Fibroblast of the aortic adventitia (primary cell): Measurements from ENCODE around the gene SSH2. TPM values are rescaled to one million over a fixed set of nuclear protein-coding genes. Genes with fewer than 3 reads are reported as not detected.

Source experiments
- DNase-seq: peaks from one replicate; pipeline ENCODE4 v3.0.0-alpha.2; 2010; ENCODE audit warnings: low read depth
- H3K4me3 ChIP-seq: 2 replicates; pipeline ENCODE4 v1.5.1; 2011; ENCODE audit warnings: low read depth, mild to moderate bottlenecking, control low read depth, low read length, moderate library complexity
- total RNA-seq: library from RNA; depleted of rRNA; stranded (reverse); fragments of >200 nt; gene quantifications from 2 replicates; pipeline ENCODE4 v1.2.3, GENCODE V29; 2012; ENCODE audit warnings: low replicate concordance
- TF ChIP-seq, protein P1 (sequence below): IDR thresholded peaks from 2 replicates; pipeline ENCODE4 v1.5.1; 2011; ENCODE audit warnings: mild to moderate bottlenecking, low read length, control low read depth, inconsistent platforms; ENCODE audit not compliant: insufficient read depth

The SSH2 gene
- total RNA-seq, 1 donor: 21.1 TPM

DNA sequence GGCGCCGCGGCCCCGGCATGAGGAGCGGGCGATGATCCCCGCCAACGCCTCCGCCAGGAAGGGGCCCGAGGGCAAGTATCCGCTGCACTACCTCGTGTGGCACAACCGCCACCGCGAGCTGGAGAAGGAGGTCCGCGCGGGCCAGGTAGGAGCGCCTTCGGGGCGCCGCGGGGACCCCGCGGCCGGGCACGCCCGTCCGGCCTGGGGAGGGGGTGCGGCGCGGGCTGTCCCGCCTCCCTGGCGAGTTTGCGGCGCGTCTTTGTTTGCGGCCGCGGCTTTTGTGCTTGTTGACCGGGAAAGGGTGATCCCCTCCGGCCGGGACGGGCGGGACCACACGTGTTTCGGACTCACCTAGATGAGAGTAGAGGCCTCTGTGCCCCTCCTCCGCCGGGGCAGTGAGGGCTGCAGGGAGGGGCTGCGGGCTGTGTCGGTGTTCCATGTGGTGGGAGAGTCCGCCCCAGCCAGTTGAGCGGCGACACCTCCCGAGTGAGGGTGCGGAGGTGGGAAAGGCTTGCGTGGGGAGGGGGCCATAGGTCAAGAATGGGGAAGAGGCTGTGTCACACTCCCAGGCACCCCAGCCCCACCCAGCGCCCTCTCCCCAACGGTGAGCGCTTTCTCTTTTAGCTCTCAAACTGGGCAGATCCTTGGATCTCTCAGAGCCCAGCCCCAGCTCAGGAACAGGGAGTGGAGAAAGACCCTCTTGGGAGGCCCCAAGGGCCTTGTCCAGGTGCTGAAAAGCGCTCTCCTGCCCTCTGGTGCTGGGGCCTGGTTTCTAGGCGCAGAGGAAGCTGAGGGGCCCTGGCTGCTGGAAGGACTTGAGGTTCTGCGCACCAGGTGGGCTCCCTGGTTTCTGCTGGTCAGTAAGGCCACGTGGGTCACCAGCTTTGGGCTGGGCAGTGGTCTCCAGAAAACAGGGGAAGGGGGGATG is 336.2 kb downstream of the SSH2 start:
- TF ChIP-seq, protein P1, sequence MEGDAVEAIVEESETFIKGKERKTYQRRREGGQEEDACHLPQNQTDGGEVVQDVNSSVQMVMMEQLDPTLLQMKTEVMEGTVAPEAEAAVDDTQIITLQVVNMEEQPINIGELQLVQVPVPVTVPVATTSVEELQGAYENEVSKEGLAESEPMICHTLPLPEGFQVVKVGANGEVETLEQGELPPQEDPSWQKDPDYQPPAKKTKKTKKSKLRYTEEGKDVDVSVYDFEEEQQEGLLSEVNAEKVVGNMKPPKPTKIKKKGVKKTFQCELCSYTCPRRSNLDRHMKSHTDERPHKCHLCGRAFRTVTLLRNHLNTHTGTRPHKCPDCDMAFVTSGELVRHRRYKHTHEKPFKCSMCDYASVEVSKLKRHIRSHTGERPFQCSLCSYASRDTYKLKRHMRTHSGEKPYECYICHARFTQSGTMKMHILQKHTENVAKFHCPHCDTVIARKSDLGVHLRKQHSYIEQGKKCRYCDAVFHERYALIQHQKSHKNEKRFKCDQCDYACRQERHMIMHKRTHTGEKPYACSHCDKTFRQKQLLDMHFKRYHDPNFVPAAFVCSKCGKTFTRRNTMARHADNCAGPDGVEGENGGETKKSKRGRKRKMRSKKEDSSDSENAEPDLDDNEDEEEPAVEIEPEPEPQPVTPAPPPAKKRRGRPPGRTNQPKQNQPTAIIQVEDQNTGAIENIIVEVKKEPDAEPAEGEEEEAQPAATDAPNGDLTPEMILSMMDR: peak; percentile 21
- H3K4me3 ChIP-seq: peak overlapping the region; percentile 69
- no peak for DNase-seq

DNA sequence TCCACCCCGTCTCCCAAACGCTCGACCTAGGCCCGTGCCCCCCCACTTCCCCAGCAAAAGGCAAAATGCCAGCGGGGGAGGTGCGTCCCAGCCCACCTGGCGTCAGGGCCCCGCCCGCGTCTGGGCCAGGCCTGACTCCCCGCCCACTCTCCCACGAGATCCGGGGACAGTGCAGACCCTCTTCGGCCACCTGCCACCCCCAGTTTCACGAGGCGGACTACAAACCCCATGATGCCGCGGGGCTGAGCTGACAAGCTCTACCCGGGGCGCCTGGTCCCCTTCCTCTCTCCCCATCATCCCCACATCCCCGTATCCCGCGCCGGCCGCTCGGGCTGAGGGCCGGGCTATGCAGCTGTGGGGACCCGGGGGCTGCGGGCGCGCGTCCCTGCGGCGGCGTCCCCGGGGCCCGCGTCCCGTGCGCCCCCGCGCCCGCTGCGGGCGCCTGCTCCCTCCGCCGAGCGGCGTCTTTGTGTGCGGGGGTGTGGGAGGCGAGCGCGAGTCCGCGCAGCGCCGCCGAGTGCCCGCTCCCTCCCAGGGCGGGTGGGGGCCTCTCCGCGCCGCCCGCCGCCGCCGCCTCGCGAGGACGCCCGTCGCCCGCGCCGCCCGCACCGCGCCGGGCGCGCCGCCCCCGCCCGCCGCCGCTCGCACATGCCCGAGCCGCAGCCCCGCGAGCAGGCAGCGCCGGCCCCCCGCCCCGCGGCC is 337.0 kb downstream of the SSH2 start, which contains the start of gene ANKRD13B:
TSS of gene ANKRD13B (plus strand) at position 283 of the 702 bp plus-strand sequence. CDS start 490 bp downstream, outside the sequence.
- DNase-seq: no peak
- TF ChIP-seq, protein P1: no peak
- peak within 1 kb of the TSS; percentile 69 for H3K4me3 ChIP-seq

DNA sequence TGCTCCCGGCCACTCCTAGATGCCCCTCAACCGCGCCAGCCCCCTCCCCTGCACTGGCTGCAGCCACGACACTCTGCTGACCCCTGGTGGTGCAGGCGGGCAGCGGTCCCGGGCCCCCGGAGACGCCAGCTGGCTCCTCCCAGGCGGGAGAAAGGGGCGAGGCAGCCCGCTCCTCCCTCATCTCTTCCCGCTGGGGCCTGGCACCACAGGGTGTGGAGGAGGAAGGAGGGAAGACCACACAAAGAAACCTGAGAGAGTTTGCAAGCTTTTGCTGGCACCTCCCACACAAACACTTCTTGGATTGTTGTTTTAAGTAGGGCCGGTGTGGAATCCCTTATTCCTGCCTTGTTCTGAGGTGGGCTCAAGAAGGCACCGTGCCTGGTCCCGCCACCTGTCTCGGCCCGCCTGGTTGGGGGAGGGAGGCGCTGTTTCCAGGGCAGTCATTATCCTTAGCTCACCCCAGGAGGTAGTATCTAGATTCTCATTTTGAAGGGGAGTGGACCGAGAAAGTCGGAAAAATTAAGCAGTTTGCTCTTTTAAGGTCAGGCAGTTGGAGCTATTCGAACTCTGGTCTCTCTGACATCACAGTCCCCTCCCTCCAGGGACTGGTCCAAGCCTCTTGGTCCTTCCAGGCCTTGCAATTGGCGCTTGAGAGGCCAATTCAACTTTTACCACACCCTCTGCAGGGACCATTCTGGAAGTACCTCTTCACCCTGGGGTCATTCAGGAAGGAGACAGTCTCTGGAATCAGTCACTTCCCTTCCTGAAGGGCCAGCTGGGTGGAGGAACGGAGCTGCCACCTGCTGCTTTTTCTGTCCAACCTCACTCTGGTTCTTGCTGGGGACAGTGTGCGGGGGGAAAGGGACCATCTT is 338.1 kb downstream of the SSH2 start:
- DNase-seq: no peak
- peak overlapping the region; percentile 38 for H3K4me3 ChIP-seq
- TF ChIP-seq, protein P1: peak; percentile 97

DNA sequence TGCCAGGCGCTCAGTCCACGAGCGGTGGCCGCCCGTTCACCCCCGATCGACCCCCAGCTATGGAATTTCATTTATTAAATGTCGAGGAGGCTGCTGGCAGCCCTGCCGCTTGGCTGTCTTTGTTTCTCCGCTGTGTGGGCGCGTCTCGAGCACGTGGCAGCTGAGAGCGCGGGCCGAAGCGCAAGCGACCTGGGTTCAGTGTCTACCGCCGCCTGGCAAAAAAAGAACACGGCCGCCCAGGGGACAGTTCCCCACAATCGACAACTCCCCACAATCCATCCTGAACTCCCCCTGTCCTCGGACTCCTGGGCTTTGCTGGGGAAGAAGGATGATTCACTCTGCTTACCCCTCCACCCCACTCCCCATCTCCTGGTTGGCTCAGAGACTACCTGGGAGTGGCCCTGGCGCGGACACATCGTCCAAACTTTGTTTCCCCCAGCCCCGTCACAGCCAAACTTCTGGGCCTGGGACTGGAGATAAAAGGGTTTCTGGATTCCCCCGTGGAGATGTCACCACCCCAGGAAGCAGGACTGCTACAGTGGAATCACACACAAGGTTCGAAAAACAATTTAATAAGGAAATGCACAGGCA is 338.8 kb downstream of the SSH2 start:
- H3K4me3 ChIP-seq: peak overlapping the region; percentile 38
- TF ChIP-seq, protein P1: no peak
- peak; percentile 72 for DNase-seq

DNA sequence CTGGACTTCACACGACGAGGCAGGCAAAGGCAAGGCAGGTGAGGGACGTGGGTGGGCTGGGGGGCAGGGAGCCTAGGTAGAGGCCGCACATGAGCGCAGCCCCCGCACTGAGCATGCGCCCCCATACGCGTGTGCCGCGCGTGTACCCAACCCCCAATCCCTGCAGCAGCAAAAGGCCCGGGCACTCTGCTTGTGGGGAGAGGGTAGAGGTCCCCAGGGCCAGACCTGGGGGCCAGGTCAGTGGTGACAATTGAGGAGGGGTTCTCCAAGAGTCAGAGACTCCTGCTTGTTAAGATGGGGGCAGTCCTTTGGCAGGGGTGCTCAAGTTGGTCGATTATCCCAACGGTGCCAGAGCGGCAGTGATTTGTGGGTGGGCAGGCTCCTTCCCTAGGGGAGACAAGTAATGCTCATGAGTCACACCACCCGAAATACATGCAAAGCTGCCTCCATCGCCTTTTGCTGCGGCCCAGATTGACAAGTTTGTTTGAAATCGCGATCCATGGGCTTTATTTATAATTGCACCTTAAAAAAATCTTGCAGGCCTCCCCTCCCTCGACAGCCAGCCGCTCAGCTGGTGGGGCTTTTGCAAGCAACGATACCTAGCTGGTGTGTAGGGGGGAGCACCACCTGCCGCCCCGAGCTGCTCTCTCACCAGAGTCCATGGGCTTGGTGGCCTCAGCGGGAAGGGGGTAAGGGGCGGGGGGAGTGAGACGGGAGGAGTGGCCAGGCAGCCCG is 339.4 kb downstream of the SSH2 start:
- TF ChIP-seq, protein P1: no peak
- DNase-seq: peak; percentile 66

More for the DNA sequence above, 339.4 kb downstream of the SSH2 start:
- peak overlapping the region; percentile 66 for H3K4me3 ChIP-seq
